Measurements from ENCODE around the gene HECW1. TPM values are rescaled to one million over a fixed set of nuclear protein-coding genes. Genes with fewer than 3 reads are reported as not detected.

Gene HECW1
- total RNA-seq, 2 experiments from 2014 or later: not detected

DNA sequence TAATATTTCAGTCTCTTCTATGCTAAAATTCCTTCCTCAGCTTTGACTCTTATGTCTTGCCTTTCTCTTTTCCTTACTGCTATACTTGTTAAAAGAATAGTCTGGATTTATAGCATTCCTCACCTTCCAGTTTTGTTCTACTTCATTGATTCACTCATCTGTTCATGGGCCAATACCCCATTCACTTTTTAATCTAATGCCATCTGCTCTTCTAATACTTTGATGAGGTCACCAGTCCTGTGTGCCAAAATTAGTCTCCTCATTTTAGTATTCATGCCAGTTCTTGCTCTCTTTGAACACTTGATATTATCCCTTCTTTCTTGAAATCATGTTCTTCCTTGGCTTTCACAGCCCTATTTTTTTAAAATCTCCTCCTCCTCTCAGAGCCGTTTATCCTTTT, 489.8 kb downstream of the HECW1 start:
- no peaks in the 10 kb centered on the region for H3K27me3 Mint-ChIP-seq (ENCODE audit: low read depth)
- DNase-seq: no peak
- peaks cover 7% of the 10 kb centered on the region for H3K9me3 Mint-ChIP-seq
- intact Hi-C loops (cut with micrococcal nuclease): no loop called here
- H3K4me1 Mint-ChIP-seq (ENCODE audit: low read depth): peaks cover 46% of the 10 kb centered on the region
- no peak overlapping the region for H3K4me3 Mint-ChIP-seq
- CTCF ChIA-PET: interaction anchor here (3.0 to 3.5 kb wide), 2 partner anchors 11 to 20 kb away, joined by 9 to 25 read pairs; partner anchors contain the start of gene STK17A
- H3K36me3 Mint-ChIP-seq (ENCODE audit: low read depth): peaks cover 24% of the 10 kb centered on the region
- H3K27ac Mint-ChIP-seq: no peak overlapping the region

DNA sequence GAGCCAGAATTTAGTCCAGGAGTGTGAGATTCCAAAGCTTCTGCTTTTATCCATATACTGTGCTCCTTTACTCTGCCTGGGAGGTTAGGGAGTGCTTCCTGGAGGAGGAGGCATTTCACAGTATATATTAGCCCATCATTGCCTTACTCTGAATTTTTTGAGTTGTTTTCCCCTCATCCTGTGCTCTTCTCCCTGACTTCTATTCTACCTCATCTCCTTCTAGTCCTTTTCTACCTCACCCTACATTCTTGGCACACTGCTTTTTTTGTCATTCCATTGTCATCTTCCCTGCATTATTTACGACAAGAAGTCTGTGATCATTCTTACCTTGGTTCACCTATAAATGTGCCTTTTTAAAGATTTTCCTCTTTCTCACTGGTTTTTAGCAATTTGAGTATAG, 491.8 kb downstream of the HECW1 start:
- DNase-seq: no peak
- Mint-ChIP-seq H3K4me1 (ENCODE audit: low read depth) (peaks cover 46% of the 10 kb centered on the region), H3K4me3 (no peak overlapping the region), H3K27ac (peak overlapping the region; percentile 19), H3K9me3 (peaks cover 7% of the 10 kb centered on the region), H3K36me3 (ENCODE audit: low read depth) (peaks cover 31% of the 10 kb centered on the region), H3K27me3 (ENCODE audit: low read depth) (no peaks in the 10 kb centered on the region)
- CTCF ChIA-PET: interaction anchor here (3.0 to 3.5 kb wide), 2 partner anchors 13 to 22 kb away, joined by 9 to 25 read pairs; partner anchors contain the start of gene STK17A
- intact Hi-C loops (cut with micrococcal nuclease): no loop called here

DNA sequence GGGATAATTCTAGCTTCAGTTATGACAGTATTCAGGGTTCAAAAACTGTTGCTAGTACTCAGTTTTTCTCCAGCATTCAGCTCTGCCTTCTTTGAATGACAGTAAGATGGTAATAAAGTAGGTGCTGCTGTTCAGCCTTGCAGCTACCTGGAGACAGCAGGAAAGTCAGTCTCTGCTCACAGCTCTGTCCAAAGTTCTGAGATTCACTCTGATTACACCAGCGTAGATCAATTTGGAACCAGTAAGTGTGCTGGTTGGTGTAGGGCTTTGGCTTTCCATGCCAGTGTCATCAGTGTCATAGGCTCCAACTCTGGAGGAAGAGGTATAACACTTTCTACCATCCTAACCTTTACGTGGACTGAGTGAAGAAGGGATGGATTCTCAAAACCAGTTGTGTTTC, 496.6 kb downstream of the HECW1 start:
- CTCF ChIA-PET: interaction anchor here (0.6 to 1.7 kb wide), 3 partner anchors 39 to 113 kb away, joined by 3 to 6 read pairs (median 3); no protein-coding TSS in a partner anchor
- intact Hi-C loops (cut with micrococcal nuclease): no loop called here
- peaks cover 75% of the 10 kb centered on the region for H3K4me1 Mint-ChIP-seq (ENCODE audit: low read depth)
- peaks cover 46% of the 10 kb centered on the region for H3K36me3 Mint-ChIP-seq (ENCODE audit: low read depth)
- DNase-seq: no peak
- no peak overlapping the region for H3K4me3 Mint-ChIP-seq
- H3K9me3 Mint-ChIP-seq: peaks cover 7% of the 10 kb centered on the region
- H3K27ac Mint-ChIP-seq: peak overlapping the region; percentile 14
- no peaks in the 10 kb centered on the region for H3K27me3 Mint-ChIP-seq (ENCODE audit: low read depth)

DNA sequence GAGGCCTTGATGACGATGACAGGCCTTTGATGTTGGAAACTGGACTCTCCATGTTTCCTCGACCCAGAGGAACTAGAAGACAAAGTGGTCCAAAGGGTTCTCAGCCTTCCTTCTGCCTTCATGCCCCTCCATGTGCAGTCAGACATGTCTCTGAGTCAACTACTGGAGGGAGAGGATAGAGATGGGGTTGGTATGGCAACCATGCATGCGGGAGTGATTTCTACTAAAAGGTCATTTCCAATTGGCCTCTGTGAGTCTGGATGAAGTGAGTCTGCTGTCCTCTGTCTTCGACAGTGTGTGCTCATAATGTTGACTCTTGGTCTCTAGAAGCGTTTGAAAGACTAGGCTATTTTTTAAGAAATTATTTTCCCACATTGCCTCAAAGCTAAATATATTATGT, 499.7 kb downstream of the HECW1 start:
- Mint-ChIP-seq H3K36me3 (ENCODE audit: low read depth) (peaks cover 48% of the 10 kb centered on the region), H3K4me1 (ENCODE audit: low read depth) (peaks cover 75% of the 10 kb centered on the region), H3K27ac (peak overlapping the region; percentile 51), H3K9me3 (no peaks in the 10 kb centered on the region), H3K4me3 (no peak overlapping the region), H3K27me3 (ENCODE audit: low read depth) (no peaks in the 10 kb centered on the region)
- CTCF ChIA-PET: interaction anchor here (1.2 to 3.5 kb wide), 4 partner anchors 16 to 89 kb away, joined by 3 to 16 read pairs (median 4); partner anchors contain the start of gene STK17A
- no peak for DNase-seq
- intact Hi-C loops (cut with micrococcal nuclease): loop anchor here (1.0 to 2.0 kb wide), 2 partner anchors 9 to 25 kb away; no protein-coding TSS in a partner anchor

DNA sequence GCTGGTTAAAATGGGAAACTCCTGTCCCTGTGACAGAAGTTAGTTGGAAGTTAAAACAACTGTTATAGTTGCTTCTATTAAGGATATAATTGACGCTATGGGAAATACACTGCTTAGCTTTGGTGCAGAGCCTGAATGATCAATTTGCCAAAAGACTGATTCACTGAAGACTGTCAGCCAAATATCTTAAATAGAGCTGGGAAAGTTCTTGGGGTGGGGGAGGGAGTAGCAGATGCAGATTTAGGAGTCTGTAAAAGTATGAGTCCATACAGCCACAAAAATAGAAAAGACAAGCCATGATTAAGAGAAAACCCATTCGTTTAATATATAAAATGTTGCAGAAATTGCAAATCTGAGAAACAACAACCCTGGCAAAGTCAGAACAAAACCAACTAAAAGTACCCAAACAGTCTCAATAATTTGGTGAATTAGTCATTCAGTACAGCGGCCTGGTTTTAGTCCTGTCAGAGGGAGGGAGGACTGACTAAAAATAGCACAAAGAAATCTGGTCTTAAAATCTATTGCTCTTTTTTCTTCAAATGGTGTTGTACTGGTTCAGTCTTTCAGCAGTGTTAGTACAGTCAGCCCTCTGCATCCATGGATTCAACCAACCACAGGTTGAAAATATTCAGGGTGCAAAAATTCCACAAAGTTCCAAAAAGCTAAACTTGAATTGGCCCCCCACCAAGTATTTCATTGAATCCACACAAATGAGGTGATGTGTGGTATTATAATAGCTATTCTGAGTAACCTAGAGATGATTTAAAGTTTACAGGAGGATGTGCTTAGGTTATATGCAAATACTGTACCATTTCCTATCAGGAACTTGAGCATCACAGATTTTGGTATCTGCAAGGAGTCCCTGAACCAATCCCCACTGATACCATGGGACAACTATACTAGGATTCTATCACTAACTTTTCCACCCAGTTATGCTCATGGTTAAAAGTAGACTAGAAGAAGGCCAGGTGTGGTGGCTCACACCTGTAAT, 500.4 kb downstream of the HECW1 start:
- Mint-ChIP-seq H3K4me1 (ENCODE audit: low read depth) (peaks cover 72% of the 10 kb centered on the region), H3K36me3 (ENCODE audit: low read depth) (peaks cover 48% of the 10 kb centered on the region), H3K4me3 (peak overlapping the region; percentile 6), H3K9me3 (no peaks in the 10 kb centered on the region), H3K27ac (peak overlapping the region; percentile 77), H3K27me3 (ENCODE audit: low read depth) (no peaks in the 10 kb centered on the region)
- DNase-seq: peak; percentile 54
- CTCF ChIA-PET: interaction anchor here (0.6 to 3.5 kb wide), 6 partner anchors 12 to 88 kb away, joined by 3 to 16 read pairs (median 3); partner anchors contain the start of gene STK17A
- intact Hi-C loops (cut with micrococcal nuclease): loop anchor here (1.0 to 2.0 kb wide), 8 partner anchors 9 to 56 kb away; no protein-coding TSS in a partner anchor

Small RNA genes within 50 kb of the gene (microRNA-seq; reads per million reads assigned to microRNA genes)
- gene MIR3943 (ENCODE audit: borderline microRNAs expressed, borderline replicate concordance): not detected

Other genes with a start within 250 kb of the HECW1 start
- gene C7orf25, start 200.6 kb upstream of the HECW1 start, total RNA-seq: 1 to 10 TPM in 1 of 2 experiments, under 1 TPM in 1; 0.93 to 2.0 TPM
- gene PSMA2, start 180.5 kb upstream of the HECW1 start, total RNA-seq: 100 to 1,000 TPM; 199 to 221 TPM
- 10 to 100 TPM; 67.4 to 71.8 TPM for gene MRPL32, start 180.3 kb upstream of the HECW1 start, total RNA-seq

Measured in activated naive CD4-positive, alpha-beta T cell treated with anti-CD3 and anti-CD28 coated beads for 36 hours (primary cell).